H9 (cell line): Measurements from ENCODE around the gene EIF4H. TPM values are rescaled to one million over a fixed set of nuclear protein-coding genes. Genes with fewer than 3 reads are reported as not detected.

Experiments used
- DNase-seq: peaks from one replicate; pipeline ENCODE4 v3.0.0-alpha.2; 2017
- H2AFZ ChIP-seq: one replicate; pipeline ENCODE4 v1.6.1; 2013; ENCODE audit warnings: mild to moderate bottlenecking, low read length, control low read depth, moderate library complexity
- H2AK5ac ChIP-seq: 2 replicates; pipeline ENCODE4 v1.6.1; 2013; ENCODE audit warnings: low read length, control low read depth, mixed read lengths; ENCODE audit not compliant: insufficient read length
- H2BK120ac ChIP-seq: one replicate; pipeline ENCODE4 v1.6.1; 2013; ENCODE audit warnings: low read depth, mild to moderate bottlenecking, low read length, control low read depth, inconsistent platforms; ENCODE audit not compliant: poor library complexity, severe bottlenecking
- H2BK12ac ChIP-seq: 2 replicates; pipeline ENCODE4 v1.6.1; 2013; ENCODE audit warnings: low read length, control low read depth, mixed read lengths, low read depth; ENCODE audit not compliant: insufficient read length
- H2BK15ac ChIP-seq: 2 replicates; pipeline ENCODE4 v1.6.1; 2013; ENCODE audit warnings: low read depth, low read length, control low read depth
- H2BK20ac ChIP-seq: one replicate; pipeline ENCODE4 v1.6.1; 2013; ENCODE audit warnings: low read depth, mild to moderate bottlenecking, low read length, control low read depth, inconsistent platforms; ENCODE audit not compliant: poor library complexity, severe bottlenecking
- H2BK5ac ChIP-seq: 2 replicates; pipeline ENCODE4 v1.6.1; 2013; ENCODE audit warnings: low read length, control low read depth, mixed read lengths; ENCODE audit not compliant: insufficient read length
- H3K14ac ChIP-seq: 2 replicates; pipeline ENCODE4 v1.6.1; 2013; ENCODE audit warnings: low read length, control low read depth; ENCODE audit not compliant: insufficient read depth
- H3K18ac ChIP-seq: 2 replicates; pipeline ENCODE4 v1.6.1; 2013; ENCODE audit warnings: low read depth, mild to moderate bottlenecking, mixed read lengths, low read length, control low read depth; ENCODE audit not compliant: insufficient read length
- H3K23ac ChIP-seq: 2 replicates; pipeline ENCODE4 v1.6.1; 2013; ENCODE audit warnings: low read length, control low read depth, mixed read lengths, low read depth; ENCODE audit not compliant: insufficient read length
- H3K23me2 ChIP-seq: 2 replicates; pipeline ENCODE4 v1.6.1; 2013; ENCODE audit warnings: low read depth, mild to moderate bottlenecking, mixed read lengths, low read length, control low read depth; ENCODE audit not compliant: insufficient read length, poor library complexity, severe bottlenecking
- H3K27ac ChIP-seq: 2 replicates; pipeline ENCODE4 v1.5.1; 2013; ENCODE audit warnings: low read length, control low read depth, mixed read lengths, low read depth; ENCODE audit not compliant: insufficient read length
- H3K27me3 ChIP-seq: 2 replicates; pipeline ENCODE4 v1.6.1; 2013; ENCODE audit warnings: low read length, control low read depth, inconsistent platforms; ENCODE audit not compliant: insufficient read depth
- H3K4ac ChIP-seq: 2 replicates; pipeline ENCODE4 v1.6.1; 2013; ENCODE audit warnings: low read depth, mild to moderate bottlenecking, control low read depth, inconsistent platforms, low read length, moderate library complexity
- H3K4me1 ChIP-seq: 2 replicates; pipeline ENCODE4 v1.6.1; 2013; ENCODE audit warnings: low read length, control low read depth, inconsistent platforms; ENCODE audit not compliant: insufficient read depth
- H3K4me2 ChIP-seq: 2 replicates; pipeline ENCODE4 v1.6.1; 2013; ENCODE audit warnings: low read length, control low read depth, mixed read lengths; ENCODE audit not compliant: insufficient read length, insufficient read depth
- H3K56ac ChIP-seq: 2 replicates; pipeline ENCODE4 v1.6.1; 2013; ENCODE audit warnings: low read depth, mild to moderate bottlenecking, mixed read lengths, low read length, control low read depth; ENCODE audit not compliant: insufficient read length
- H3K79me1 ChIP-seq: 2 replicates; pipeline ENCODE4 v1.6.1; 2013; ENCODE audit warnings: low read depth, mild to moderate bottlenecking, moderate library complexity, low read length, control low read depth, inconsistent platforms; ENCODE audit not compliant: insufficient read depth, poor library complexity, severe bottlenecking
- H3K79me2 ChIP-seq: 2 replicates; pipeline ENCODE4 v1.6.1; 2013; ENCODE audit warnings: low read length, control low read depth, inconsistent platforms; ENCODE audit not compliant: insufficient read depth
- H3K9ac ChIP-seq: 2 replicates; pipeline ENCODE4 v1.6.1; 2013; ENCODE audit warnings: low read length, control low read depth, mixed read lengths; ENCODE audit not compliant: insufficient read length; ENCODE audit errors: extremely low read depth
- H3K9me3 ChIP-seq: one replicate; pipeline ENCODE4 v1.6.1; 2013; ENCODE audit warnings: low read depth, low read length, inconsistent platforms; ENCODE audit not compliant: control insufficient read depth
- H3T11ph ChIP-seq: one replicate; pipeline ENCODE4 v1.6.1; 2013; ENCODE audit warnings: mild to moderate bottlenecking, low read length, control low read depth, inconsistent platforms
- H4K20me1 ChIP-seq: one replicate; pipeline ENCODE4 v1.6.1; 2013; ENCODE audit not compliant: control insufficient read depth, insufficient read length, insufficient read depth
- H4K5ac ChIP-seq: 2 replicates; pipeline ENCODE4 v1.6.1; 2013; ENCODE audit warnings: low read depth, mild to moderate bottlenecking, mixed read lengths, low read length, control low read depth; ENCODE audit not compliant: insufficient read length
- H4K8ac ChIP-seq: replicated peaks from 2 replicates; pipeline ENCODE4 v1.6.1; 2013; ENCODE audit warnings: low read length, control low read depth, mixed read lengths, low read depth; ENCODE audit not compliant: insufficient read length
- H4K91ac ChIP-seq: 2 replicates; pipeline ENCODE4 v1.6.1; 2013; ENCODE audit warnings: low read depth, mild to moderate bottlenecking, moderate library complexity, mixed read lengths, low read length, control low read depth; ENCODE audit not compliant: insufficient read length
- H3K27ac Mint-ChIP-seq, 3 experiments: 2 replicates in 2 of 3; 3 replicates in 1 of 3; pipeline ENCODE4 v1.8.0; 2020 to 2021; ENCODE audit warnings: mixed read lengths in 3 of 3, mild to moderate bottlenecking in 1 of 3, moderate library complexity in 1 of 3
- H3K27me3 Mint-ChIP-seq: 2 replicates; pipeline ENCODE4 v1.8.0; 2021; ENCODE audit warnings: low read depth, mild to moderate bottlenecking, moderate library complexity, mixed read lengths
- H3K36me3 Mint-ChIP-seq, 3 experiments: 2 replicates in 2 of 3; 3 replicates in 1 of 3; pipeline ENCODE4 v1.8.0; 2020 to 2021; ENCODE audit warnings: low read depth in 3 of 3, mixed read lengths in 3 of 3; ENCODE audit not compliant: insufficient read depth in 1 of 3
- H3K4me1 Mint-ChIP-seq, 2 experiments: 2 replicates each; pipeline ENCODE4 v1.8.0; 2020; ENCODE audit warnings: mixed read lengths in 2 of 2
- H3K4me3 Mint-ChIP-seq, 2 experiments: 2 replicates in 1 of 2; 3 replicates in 1 of 2; pipeline ENCODE4 v1.8.0; 2020 to 2021; ENCODE audit warnings: mild to moderate bottlenecking in 2 of 2, mixed read lengths in 2 of 2, moderate library complexity in 1 of 2
- H3K9me3 Mint-ChIP-seq, 2 experiments: 2 replicates in 1 of 2; 3 replicates in 1 of 2; pipeline ENCODE4 v1.8.0; 2020; ENCODE audit warnings: mild to moderate bottlenecking in 2 of 2, mixed read lengths in 2 of 2, moderate library complexity in 1 of 2
- CTCF ChIP-seq: fragments of 200-600 bp; sonication (generic); conservative IDR thresholded peaks from 3 replicates; pipeline ENCODE4 v1.8.0; 2021; ENCODE audit warnings: antibody characterized with exemption, mild to moderate bottlenecking
- WGBS: extraction: QIAGEN DNeasy Blood & Tissue Kit; methylation state at CpG from one replicate; pipeline ENCODE4 v1.1.7; 2013; ENCODE audit warnings: missing lambda C conversion rate, low lambda C conversion rate, mixed read lengths; ENCODE audit not compliant: insufficient read length; ENCODE audit errors: extremely low coverage; 5-methylcytosine and 5-hydroxymethylcytosine counted together
- total RNA-seq: library from RNA; stranded (reverse); gene quantifications from 2 replicates; pipeline ENCODE4 v1.2.1, GENCODE V29; 2021

Gene EIF4H
- total RNA-seq, 1 experiment from 2014 or later, result 363 TPM

- Histone ChIP-seq H3K23me2 (peaks cover 3% of the 10 kb centered on the region), H3K9ac (no peak overlapping the region), H3K27ac (no peak overlapping the region), H3K4ac (no peak overlapping the region), H2AFZ (no peak overlapping the region), H3K79me2 (0 out of 2 replicates have a peak, but pooled peaks cover 2% of the 10 kb centered on the region), H3K56ac (no peak overlapping the region), H3K27me3 (no peaks in the 10 kb centered on the region), H2BK20ac (no peak overlapping the region), H3K79me1 (no peaks in the 10 kb centered on the region), H4K8ac (no peak overlapping the region), H4K20me1 (no peaks in the 10 kb centered on the region), H3K4me2 (no peak overlapping the region), H2BK5ac (no peak overlapping the region), H4K91ac (no peak overlapping the region), H2AK5ac (no peak overlapping the region), H2BK120ac (no peak overlapping the region), H3K23ac (no peak overlapping the region), H3K9me3 (no peaks in the 10 kb centered on the region), H3T11ph (no peak overlapping the region), H4K5ac (no peak overlapping the region), H3K18ac (no peak overlapping the region), H3K4me1 (no peaks in the 10 kb centered on the region), H2BK15ac (no peak overlapping the region), H2BK12ac (no peak overlapping the region), H3K14ac (no peak overlapping the region)
- no peaks in the 10 kb centered on the region for H3K4me1 Mint-ChIP-seq
- DNase-seq, result no peak
- peak overlapping the region in 1 of 3 experiments; percentile 65; a peak in 2 of 7 replicates for H3K27ac Mint-ChIP-seq
- no peaks in the 10 kb centered on the region; the same call in none of the 2 replicates for H3K27me3 Mint-ChIP-seq
- H3K9me3 Mint-ChIP-seq, result no peaks in the 10 kb centered on the region; a peak in 1 of 5 replicates
- no CpG with 5 or more reads among the region's 9 CpGs for WGBS
- H3K36me3 Mint-ChIP-seq, result peaks cover 22 to 71% (median 63%) of the 10 kb centered on the region in 3 experiments; a peak in 6 of 7 replicates
- H3K4me3 Mint-ChIP-seq, result no peak overlapping the region
- TF ChIP-seq CTCF, result no peak
Measured at GRCh38 chr7:74228951-74229900, 55.1 kb downstream of the EIF4H start.
